ENCODE results near the gene ENAM.
"Not testable (repeated sequence)": the region's sequence is repeated elsewhere in the genome, so short reads cannot be mapped to it uniquely, and the experiment has no call there.

GRCh38 chr4:70661309-70661922 lies 32.9 kb downstream of the ENAM start:
- not testable (repeated sequence) for TF ChIP-seq EP300 (IDR thresholded peaks at IDR 0.05; ENCODE audit: borderline replicate concordance in 1 of 2, low read depth in 1 of 2, low read length in 1 of 2); SMC3 (IDR thresholded peaks at IDR 0.05; ENCODE audit: low read depth, low read length); SIN3A (IDR thresholded peaks at IDR 0.05; ENCODE audit: borderline replicate concordance, low read depth, low read length); RAD21 (IDR thresholded peaks at IDR 0.05; ENCODE audit: low read length); RCOR1 (IDR thresholded peaks at IDR 0.05; ENCODE audit: low read length); FOXM1 (IDR thresholded peaks at IDR 0.05; ENCODE audit: low read depth)
- TF ChIP-seq, protein P1, sequence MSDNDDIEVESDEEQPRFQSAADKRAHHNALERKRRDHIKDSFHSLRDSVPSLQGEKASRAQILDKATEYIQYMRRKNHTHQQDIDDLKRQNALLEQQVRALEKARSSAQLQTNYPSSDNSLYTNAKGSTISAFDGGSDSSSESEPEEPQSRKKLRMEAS (IDR thresholded peaks at IDR 0.05; ENCODE audit: low read depth) = not testable (repeated sequence)
- TF ChIP-seq, protein P2, sequence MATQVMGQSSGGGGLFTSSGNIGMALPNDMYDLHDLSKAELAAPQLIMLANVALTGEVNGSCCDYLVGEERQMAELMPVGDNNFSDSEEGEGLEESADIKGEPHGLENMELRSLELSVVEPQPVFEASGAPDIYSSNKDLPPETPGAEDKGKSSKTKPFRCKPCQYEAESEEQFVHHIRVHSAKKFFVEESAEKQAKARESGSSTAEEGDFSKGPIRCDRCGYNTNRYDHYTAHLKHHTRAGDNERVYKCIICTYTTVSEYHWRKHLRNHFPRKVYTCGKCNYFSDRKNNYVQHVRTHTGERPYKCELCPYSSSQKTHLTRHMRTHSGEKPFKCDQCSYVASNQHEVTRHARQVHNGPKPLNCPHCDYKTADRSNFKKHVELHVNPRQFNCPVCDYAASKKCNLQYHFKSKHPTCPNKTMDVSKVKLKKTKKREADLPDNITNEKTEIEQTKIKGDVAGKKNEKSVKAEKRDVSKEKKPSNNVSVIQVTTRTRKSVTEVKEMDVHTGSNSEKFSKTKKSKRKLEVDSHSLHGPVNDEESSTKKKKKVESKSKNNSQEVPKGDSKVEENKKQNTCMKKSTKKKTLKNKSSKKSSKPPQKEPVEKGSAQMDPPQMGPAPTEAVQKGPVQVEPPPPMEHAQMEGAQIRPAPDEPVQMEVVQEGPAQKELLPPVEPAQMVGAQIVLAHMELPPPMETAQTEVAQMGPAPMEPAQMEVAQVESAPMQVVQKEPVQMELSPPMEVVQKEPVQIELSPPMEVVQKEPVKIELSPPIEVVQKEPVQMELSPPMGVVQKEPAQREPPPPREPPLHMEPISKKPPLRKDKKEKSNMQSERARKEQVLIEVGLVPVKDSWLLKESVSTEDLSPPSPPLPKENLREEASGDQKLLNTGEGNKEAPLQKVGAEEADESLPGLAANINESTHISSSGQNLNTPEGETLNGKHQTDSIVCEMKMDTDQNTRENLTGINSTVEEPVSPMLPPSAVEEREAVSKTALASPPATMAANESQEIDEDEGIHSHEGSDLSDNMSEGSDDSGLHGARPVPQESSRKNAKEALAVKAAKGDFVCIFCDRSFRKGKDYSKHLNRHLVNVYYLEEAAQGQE (IDR thresholded peaks at IDR 0.05; ENCODE audit: low read depth, low read length) = not testable (repeated sequence)
- TF ChIP-seq, protein P3, sequence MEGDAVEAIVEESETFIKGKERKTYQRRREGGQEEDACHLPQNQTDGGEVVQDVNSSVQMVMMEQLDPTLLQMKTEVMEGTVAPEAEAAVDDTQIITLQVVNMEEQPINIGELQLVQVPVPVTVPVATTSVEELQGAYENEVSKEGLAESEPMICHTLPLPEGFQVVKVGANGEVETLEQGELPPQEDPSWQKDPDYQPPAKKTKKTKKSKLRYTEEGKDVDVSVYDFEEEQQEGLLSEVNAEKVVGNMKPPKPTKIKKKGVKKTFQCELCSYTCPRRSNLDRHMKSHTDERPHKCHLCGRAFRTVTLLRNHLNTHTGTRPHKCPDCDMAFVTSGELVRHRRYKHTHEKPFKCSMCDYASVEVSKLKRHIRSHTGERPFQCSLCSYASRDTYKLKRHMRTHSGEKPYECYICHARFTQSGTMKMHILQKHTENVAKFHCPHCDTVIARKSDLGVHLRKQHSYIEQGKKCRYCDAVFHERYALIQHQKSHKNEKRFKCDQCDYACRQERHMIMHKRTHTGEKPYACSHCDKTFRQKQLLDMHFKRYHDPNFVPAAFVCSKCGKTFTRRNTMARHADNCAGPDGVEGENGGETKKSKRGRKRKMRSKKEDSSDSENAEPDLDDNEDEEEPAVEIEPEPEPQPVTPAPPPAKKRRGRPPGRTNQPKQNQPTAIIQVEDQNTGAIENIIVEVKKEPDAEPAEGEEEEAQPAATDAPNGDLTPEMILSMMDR (IDR thresholded peaks at IDR 0.05) = not testable (repeated sequence)
